Ishikawa (cell line): ENCODE data around the gene GBP4.

Experiments used
- CEBPB ChIP-seq: IDR thresholded peaks from 2 replicates; pipeline ENCODE4 v1.6.1; 2012
- CREB1 ChIP-seq: IDR thresholded peaks from 2 replicates; pipeline ENCODE4 v1.6.1; 2012; ENCODE audit warnings: low read depth
- EGR1 ChIP-seq: IDR thresholded peaks from 2 replicates; pipeline ENCODE4 v1.6.1; 2012
- EP300 ChIP-seq: IDR thresholded peaks from 2 replicates; pipeline ENCODE4 v1.6.1; 2012; ENCODE audit warnings: borderline replicate concordance
- FOXM1 ChIP-seq: IDR thresholded peaks from 2 replicates; pipeline ENCODE4 v1.6.1; 2012; ENCODE audit warnings: low read depth, borderline replicate concordance
- MAX ChIP-seq: IDR thresholded peaks from 2 replicates; pipeline ENCODE4 v1.6.1; 2012
- NFIC ChIP-seq: IDR thresholded peaks from 2 replicates; pipeline ENCODE4 v1.6.1; 2012
- RAD21 ChIP-seq: IDR thresholded peaks from 2 replicates; pipeline ENCODE4 v1.6.1; 2012; ENCODE audit warnings: low read depth
- TAF1 ChIP-seq: IDR thresholded peaks from 2 replicates; pipeline ENCODE4 v1.6.1; 2012; ENCODE audit warnings: low read depth, mild to moderate bottlenecking
- TCF12 ChIP-seq: IDR thresholded peaks from 2 replicates; pipeline ENCODE4 v1.6.1; 2012; ENCODE audit warnings: low read depth
- TEAD4 ChIP-seq: IDR thresholded peaks from 2 replicates; pipeline ENCODE4 v1.6.1; 2012
- YY1 ChIP-seq: IDR thresholded peaks from 2 replicates; pipeline ENCODE4 v1.6.1; 2012; ENCODE audit warnings: low read depth
- ZBTB7A ChIP-seq: IDR thresholded peaks from 2 replicates; pipeline ENCODE4 v1.6.1; 2012; ENCODE audit warnings: low read depth
- TF ChIP-seq, protein P1 (sequence below): IDR thresholded peaks from 2 replicates; pipeline ENCODE4 v1.6.1; 2012; ENCODE audit warnings: low read depth, mild to moderate bottlenecking
- TF ChIP-seq, protein P2 (sequence below): IDR thresholded peaks from 2 replicates; pipeline ENCODE4 v1.6.1; 2012

The GBP4 gene

GRCh38 chr1:89147678-89148658 is 50.8 kb downstream of the GBP4 start:
- TF ChIP-seq EGR1, result no peak
- no peak for TF ChIP-seq TAF1
- TF ChIP-seq, protein P1, sequence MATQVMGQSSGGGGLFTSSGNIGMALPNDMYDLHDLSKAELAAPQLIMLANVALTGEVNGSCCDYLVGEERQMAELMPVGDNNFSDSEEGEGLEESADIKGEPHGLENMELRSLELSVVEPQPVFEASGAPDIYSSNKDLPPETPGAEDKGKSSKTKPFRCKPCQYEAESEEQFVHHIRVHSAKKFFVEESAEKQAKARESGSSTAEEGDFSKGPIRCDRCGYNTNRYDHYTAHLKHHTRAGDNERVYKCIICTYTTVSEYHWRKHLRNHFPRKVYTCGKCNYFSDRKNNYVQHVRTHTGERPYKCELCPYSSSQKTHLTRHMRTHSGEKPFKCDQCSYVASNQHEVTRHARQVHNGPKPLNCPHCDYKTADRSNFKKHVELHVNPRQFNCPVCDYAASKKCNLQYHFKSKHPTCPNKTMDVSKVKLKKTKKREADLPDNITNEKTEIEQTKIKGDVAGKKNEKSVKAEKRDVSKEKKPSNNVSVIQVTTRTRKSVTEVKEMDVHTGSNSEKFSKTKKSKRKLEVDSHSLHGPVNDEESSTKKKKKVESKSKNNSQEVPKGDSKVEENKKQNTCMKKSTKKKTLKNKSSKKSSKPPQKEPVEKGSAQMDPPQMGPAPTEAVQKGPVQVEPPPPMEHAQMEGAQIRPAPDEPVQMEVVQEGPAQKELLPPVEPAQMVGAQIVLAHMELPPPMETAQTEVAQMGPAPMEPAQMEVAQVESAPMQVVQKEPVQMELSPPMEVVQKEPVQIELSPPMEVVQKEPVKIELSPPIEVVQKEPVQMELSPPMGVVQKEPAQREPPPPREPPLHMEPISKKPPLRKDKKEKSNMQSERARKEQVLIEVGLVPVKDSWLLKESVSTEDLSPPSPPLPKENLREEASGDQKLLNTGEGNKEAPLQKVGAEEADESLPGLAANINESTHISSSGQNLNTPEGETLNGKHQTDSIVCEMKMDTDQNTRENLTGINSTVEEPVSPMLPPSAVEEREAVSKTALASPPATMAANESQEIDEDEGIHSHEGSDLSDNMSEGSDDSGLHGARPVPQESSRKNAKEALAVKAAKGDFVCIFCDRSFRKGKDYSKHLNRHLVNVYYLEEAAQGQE, result no peak

DNA sequence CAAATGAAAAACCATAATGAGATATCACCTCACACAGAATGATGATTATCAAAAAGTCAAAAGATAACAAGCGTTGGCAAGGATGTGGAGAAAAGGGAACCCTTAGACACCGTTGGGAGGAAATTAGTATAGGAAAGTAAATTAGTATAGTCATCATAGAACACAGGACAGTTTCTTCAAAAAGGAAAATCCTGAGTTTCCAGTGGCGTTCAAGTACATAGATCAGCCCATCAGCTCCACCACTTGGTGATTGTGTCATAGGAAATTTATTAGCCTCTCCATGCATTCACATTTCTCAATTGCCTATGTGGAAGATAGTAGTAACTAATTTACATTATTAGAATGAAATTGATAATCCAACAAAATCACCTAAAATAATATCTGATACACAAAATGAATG is 52.0 kb downstream of the GBP4 start:
- TF ChIP-seq MAX (no peak), CEBPB (no peak), EP300 (no peak), FOXM1 (no peak), EGR1 (no peak), TAF1 (no peak), NFIC (no peak), TEAD4 (no peak), ZBTB7A (no peak), TCF12 (no peak), CREB1 (no peak), RAD21 (no peak)
- TF ChIP-seq, protein P2, sequence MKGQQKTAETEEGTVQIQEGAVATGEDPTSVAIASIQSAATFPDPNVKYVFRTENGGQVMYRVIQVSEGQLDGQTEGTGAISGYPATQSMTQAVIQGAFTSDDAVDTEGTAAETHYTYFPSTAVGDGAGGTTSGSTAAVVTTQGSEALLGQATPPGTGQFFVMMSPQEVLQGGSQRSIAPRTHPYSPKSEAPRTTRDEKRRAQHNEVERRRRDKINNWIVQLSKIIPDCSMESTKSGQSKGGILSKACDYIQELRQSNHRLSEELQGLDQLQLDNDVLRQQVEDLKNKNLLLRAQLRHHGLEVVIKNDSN, result no peak
- TF ChIP-seq, protein P1, result no peak

DNA sequence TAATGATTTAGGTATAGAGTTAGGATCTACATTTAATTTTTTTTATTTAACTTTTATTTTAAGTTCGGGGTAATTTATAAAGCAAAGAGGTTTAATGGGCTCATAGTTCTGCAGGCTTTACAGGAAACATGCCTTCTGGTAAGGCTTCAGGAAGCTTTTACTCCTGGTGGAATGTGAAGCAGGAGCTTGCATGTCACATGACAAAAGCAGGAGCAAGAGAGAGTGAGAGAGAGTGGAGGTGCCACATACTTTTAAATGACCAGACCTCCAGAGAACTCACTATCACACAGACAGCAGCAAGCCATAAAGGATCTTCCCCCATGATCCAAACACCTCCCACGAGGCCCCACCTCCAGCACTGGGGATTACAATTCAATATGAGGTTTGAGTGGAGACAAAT is 55.3 kb downstream of the GBP4 start:
- TF ChIP-seq TAF1, result no peak
- TF ChIP-seq, protein P1, result no peak
- TF ChIP-seq EP300, result no peak
- TF ChIP-seq FOXM1, result no peak
- no peak for TF ChIP-seq TEAD4
- no peak for TF ChIP-seq EGR1
- no peak for TF ChIP-seq ZBTB7A
- TF ChIP-seq CREB1, result no peak
- no peak for TF ChIP-seq CEBPB
- TF ChIP-seq YY1, result no peak
- TF ChIP-seq TCF12, result no peak
- no peak for TF ChIP-seq MAX
- TF ChIP-seq RAD21, result no peak
- no peak for TF ChIP-seq NFIC

GRCh38 chr1:89142160-89142559 is 56.6 kb downstream of the GBP4 start:
- TF ChIP-seq YY1 (no peak), ZBTB7A (no peak), MAX (no peak), TAF1 (no peak), TEAD4 (no peak), TCF12 (no peak), FOXM1 (no peak), EP300 (no peak), CEBPB (no peak), EGR1 (no peak), NFIC (no peak), RAD21 (no peak), CREB1 (no peak)
- TF ChIP-seq, protein P1, result no peak
- TF ChIP-seq, protein P2, result no peak
